Spleen (tissue), 11 donors: Measurements from ENCODE around the gene CNTNAP5. TPM values are rescaled to one million over a fixed set of nuclear protein-coding genes. Genes with fewer than 3 reads are reported as not detected.

ENCODE experiments used
- DNase-seq: peaks from one replicate; pipeline ENCODE4 v3.0.0-alpha.2; 2020
- H3K27ac ChIP-seq, 8 donors: fragments of 200-600 bp; sonication (generic) in 7 of 8; 1 replicate in 4 of 8; 2 replicates in 4 of 8; pipeline versions ENCODE4 v1.5.0 to v1.8.0; 2016 to 2021; ENCODE audit warnings: inconsistent platforms in 4 of 8, mild to moderate bottlenecking in 4 of 8, moderate library complexity in 1 of 8
- H3K27me3 ChIP-seq, 7 donors: fragments of 200-600 bp; sonication (generic) in 6 of 7; replicated peaks in 1 of 7; 1 replicate in 4 of 7; 2 replicates in 3 of 7; pipeline versions ENCODE4 v1.5.0 to v1.8.0; 2016 to 2021; ENCODE audit warnings: inconsistent platforms in 3 of 7, mild to moderate bottlenecking in 1 of 7
- H3K36me3 ChIP-seq, 6 donors: fragments of 200-600 bp; sonication (generic) in 5 of 6; 1 replicate in 4 of 6; 2 replicates in 2 of 6; pipeline versions ENCODE4 v1.5.0 to v1.8.0; 2016 to 2021; ENCODE audit warnings: inconsistent platforms in 2 of 6
- H3K4me1 ChIP-seq, 6 donors: fragments of 200-600 bp; sonication (generic) in 5 of 6; 1 replicate in 3 of 6; 2 replicates in 3 of 6; pipeline versions ENCODE4 v1.5.0 to v1.8.0; 2016 to 2021; ENCODE audit warnings: inconsistent platforms in 3 of 6
- H3K4me3 ChIP-seq, 8 donors: fragments of 200-600 bp; sonication (generic) in 7 of 8; 1 replicate in 4 of 8; 2 replicates in 4 of 8; pipeline versions ENCODE4 v1.5.0 to v1.8.0; 2016 to 2021; ENCODE audit warnings: inconsistent platforms in 4 of 8, mild to moderate bottlenecking in 4 of 8, moderate library complexity in 2 of 8
- H3K9me3 ChIP-seq, 8 donors: fragments of 200-600 bp; sonication (generic) in 7 of 8; 1 replicate in 4 of 8; 2 replicates in 4 of 8; pipeline versions ENCODE4 v1.5.0 to v1.8.0; 2016 to 2021; ENCODE audit warnings: inconsistent platforms in 4 of 8
- CTCF ChIP-seq, 11 experiments: fragments of 200-600 bp in 7 of 11; fragments of 450-650 bp in 4 of 11; sonication (generic) in 4 of 11; IDR thresholded peaks in 8 of 11; conservative IDR thresholded peaks in 3 of 11; 1 replicate in 7 of 11; 2 replicates in 4 of 11; pipeline versions ENCODE4 v1.4.0 to v1.8.0; 2016 to 2021; ENCODE audit warnings: antibody characterized with exemption in 11 of 11, inconsistent platforms in 4 of 11, mild to moderate bottlenecking in 1 of 11
- POLR2A ChIP-seq, 3 donors: fragments of 450-650 bp; IDR thresholded peaks; one replicate each; pipeline ENCODE4 v1.5.1; 2017; ENCODE audit warnings: antibody characterized with exemption in 3 of 3, mild to moderate bottlenecking in 1 of 3
- POLR2AphosphoS5 ChIP-seq, 3 donors: sonication (generic); formaldehyde crosslinking; IDR thresholded peaks; one replicate each; pipeline ENCODE4 v1.5.1; 2017; ENCODE audit warnings: antibody characterized with exemption in 3 of 3
- WGBS, 5 donors: extraction: QIAGEN DNeasy Blood & Tissue Kit in 3 of 5; methylation state at CpG; one replicate each; pipeline versions ENCODE4 v1.1.5 to v1.1.7; 2013 to 2018; 5-methylcytosine and 5-hydroxymethylcytosine counted together
- intact Hi-C: fragments of 100-400 bp; cut with DNase I; formaldehyde crosslinking; loops from one replicate; pipeline ENCODE4 v1.15.0; 2023; ENCODE audit warnings: low total_unique reads
- polyA plus RNA-seq, 3 donors: library from polyadenylated mRNA; stranded (reverse); fragments of 200-250 nt; gene quantifications; one replicate each; pipeline ENCODE4 v1.2.1, GENCODE V29; 2013
- total RNA-seq, 7 donors: library from RNA; depleted of rRNA in 3 of 7; stranded (reverse); fragments of >200 nt in 3 of 7; fragmentation: NEBNext Ultra II Directional in 4 of 7; extraction: Animal tissue kit (Norgen Biotek cat#: 25700) in 4 of 7; gene quantifications; one replicate each; pipeline versions ENCODE4 v1.1.0 to v1.2.1, GENCODE V29; 2016 to 2021
- donor health status: healthy with polysubstance abuse.
- donor health status: DM: no; HTN: no; CAD: no; lungs with moderate emphysema.
- donor health status: DM: no; HTN: no; CAD: no.
- donor health status: Bipolar disorder and iron deficiency.
- donor health status: healthy.
- donor health status: DM: no; HTN: no; CAD: no.
- donor health status: DM: yes; HTN: yes; CAD: no.

Gene CNTNAP5
- total and polyA plus RNA-seq, 10 donors, result 0.18 TPM; not detected in 9

- TF ChIP-seq POLR2AphosphoS5 (IDR thresholded peaks at IDR 0.05) (no peak), POLR2A (IDR thresholded peaks at IDR 0.05) (no peak), CTCF (IDR thresholded peaks at IDR 0.05 in 8 of 11, conservative IDR thresholded peaks at IDR 0.05 in 3 of 11) (no peak)
- no peak for DNase-seq
- 90 to 95% (median 94%) methylated on average over 9 of the region's 9 CpGs for WGBS, 5 donors
- H3K4me1 ChIP-seq, result no peaks in the 10 kb centered on the region
- intact Hi-C loops, result no loop called here
- no peak overlapping the region for H3K4me3 ChIP-seq
- H3K9me3 ChIP-seq, result peaks cover 0 to 7% (median 0%) of the 10 kb centered on the region in 8 donors
- no peak overlapping the region for H3K27ac ChIP-seq
- H3K36me3 ChIP-seq, result no peaks in the 10 kb centered on the region
- H3K27me3 ChIP-seq, result no peaks in the 10 kb centered on the region
These were observed 638.0 kb downstream of the CNTNAP5 start for GRCh38 chr2:124662946-124663644.

GRCh38 chr2:124663645-124663997 is 638.5 kb downstream of the CNTNAP5 start:
- no peaks in the 10 kb centered on the region for H3K36me3 ChIP-seq
- TF ChIP-seq CTCF (IDR thresholded peaks at IDR 0.05 in 8 of 11, conservative IDR thresholded peaks at IDR 0.05 in 3 of 11) (no peak), POLR2AphosphoS5 (IDR thresholded peaks at IDR 0.05) (no peak)
- no peaks in the 10 kb centered on the region for H3K4me1 ChIP-seq
- intact Hi-C loops, result no loop called here
- peaks cover 0 to 9% (median 0%) of the 10 kb centered on the region in 8 donors for H3K9me3 ChIP-seq
- no peaks in the 10 kb centered on the region for H3K27me3 ChIP-seq
- no peak for DNase-seq
- no peak overlapping the region for H3K27ac ChIP-seq
- H3K4me3 ChIP-seq, result no peak overlapping the region

- peaks cover 0 to 9% (median 0%) of the 10 kb centered on the region in 8 donors for H3K9me3 ChIP-seq
- no peaks in the 10 kb centered on the region for H3K27me3 ChIP-seq
- no peaks in the 10 kb centered on the region for H3K36me3 ChIP-seq
- TF ChIP-seq POLR2A (IDR thresholded peaks at IDR 0.05) (no peak), CTCF (IDR thresholded peaks at IDR 0.05 in 8 of 11, conservative IDR thresholded peaks at IDR 0.05 in 3 of 11) (no peak), POLR2AphosphoS5 (IDR thresholded peaks at IDR 0.05) (no peak)
- WGBS, 5 donors, result 68 to 88% (median 78%) methylated on average over 5 of the region's 5 CpGs
- H3K4me3 ChIP-seq, result no peak overlapping the region
- H3K27ac ChIP-seq, result no peak overlapping the region
- no peak for DNase-seq
- intact Hi-C loops, result no loop called here
- H3K4me1 ChIP-seq, result no peaks in the 10 kb centered on the region
These were observed 639.3 kb downstream of the CNTNAP5 start for GRCh38 chr2:124664363-124664762.

GRCh38 chr2:124666976-124667375 is 641.9 kb downstream of the CNTNAP5 start:
- H3K4me1 ChIP-seq, result no peaks in the 10 kb centered on the region
- H3K4me3 ChIP-seq, result no peak overlapping the region
- H3K36me3 ChIP-seq, result no peaks in the 10 kb centered on the region
- TF ChIP-seq CTCF (IDR thresholded peaks at IDR 0.05 in 8 of 11, conservative IDR thresholded peaks at IDR 0.05 in 3 of 11), result no peak
- no peak for TF ChIP-seq POLR2A (IDR thresholded peaks at IDR 0.05)
- TF ChIP-seq POLR2AphosphoS5 (IDR thresholded peaks at IDR 0.05), result no peak
- H3K9me3 ChIP-seq, result peaks cover 0 to 18% (median 0%) of the 10 kb centered on the region in 8 donors
- H3K27me3 ChIP-seq, result no peaks in the 10 kb centered on the region
- 71 to 94% (median 88%) methylated on average over 2 of the region's 2 CpGs for WGBS, 5 donors
- no peak overlapping the region for H3K27ac ChIP-seq
- intact Hi-C loops, result no loop called here
- DNase-seq, result no peak
